Right cardiac atrium (tissue), 5 donors: ENCODE data around the gene PTGFR. TPM values are rescaled to one million over a fixed set of nuclear protein-coding genes. Genes with fewer than 3 reads are reported as not detected.
A peak's percentile ranks its signal among the peaks of the same experiment; 100 is the strongest.

Experiments
- ATAC-seq, 2 donors: fragments of 200-7000 bp; cut with Tn5 transposase; one replicate each; pipeline versions ENCODE4 v1.8.0 to v1.9.1; 2020; ENCODE audit warnings: moderate library complexity in 2 of 2, mild to moderate bottlenecking in 1 of 2
- DNase-seq, 3 donors: peaks; one replicate each; pipeline ENCODE4 v3.0.0-alpha.2; 2020
- H3K27ac ChIP-seq: one replicate; pipeline ENCODE4 v1.5.1; 2013; ENCODE audit warnings: mild to moderate bottlenecking, low read length, control low read depth, moderate library complexity
- H3K27me3 ChIP-seq: one replicate; pipeline ENCODE4 v1.6.1; 2013; ENCODE audit not compliant: control insufficient read depth, insufficient read depth
- H3K4me1 ChIP-seq: one replicate; pipeline ENCODE4 v1.6.1; 2013; ENCODE audit warnings: low read length; ENCODE audit not compliant: control insufficient read depth, insufficient read depth
- H3K4me3 ChIP-seq: one replicate; pipeline ENCODE4 v1.5.1; 2013; ENCODE audit warnings: low read length, control low read depth
- H3K9me3 ChIP-seq: one replicate; pipeline ENCODE4 v1.6.1; 2013; ENCODE audit warnings: low read length; ENCODE audit not compliant: control insufficient read depth
- WGBS: extraction: QIAGEN DNeasy Blood & Tissue Kit; methylation state at CpG from one replicate; pipeline ENCODE4 v1.1.7; 2013; 5-methylcytosine and 5-hydroxymethylcytosine counted together
- intact Hi-C, 4 donors: fragments of 100-400 bp; cut with DNase I; formaldehyde crosslinking; loops; one replicate each; pipeline versions ENCODE4 v1.11.0 to v1.14.0; 2022 to 2023
- long read RNA-seq, 4 donors: library from polyadenylated mRNA; unstranded; transcript quantifications; one replicate each; pipeline ENCODE4 v2.0.0, GENCODE V29; 2020 to 2021
- polyA plus RNA-seq: library from polyadenylated mRNA; stranded (reverse); fragments of 200-250 nt; gene quantifications from one replicate; pipeline ENCODE4 v1.2.3, GENCODE V29; 2013
- total RNA-seq, 4 donors: library from RNA; stranded (reverse); fragmentation: NEBNext Ultra II Directional; extraction: Animal tissue kit (Norgen Biotek cat#: 25700); gene quantifications; one replicate each; pipeline ENCODE4 v1.2.1, GENCODE V29; 2021
- donor health status: healthy with polysubstance abuse.
- donor health status: DM: no; HTN: yes; CAD: no.
- donor health status: DM: no; HTN: no; CAD: no.
- donor health status: DM: no; HTN: yes; CAD: no; lungs with severe emphysema.
- donor health status: DM: yes; HTN: yes; CAD: no.

Gene PTGFR, protein sequence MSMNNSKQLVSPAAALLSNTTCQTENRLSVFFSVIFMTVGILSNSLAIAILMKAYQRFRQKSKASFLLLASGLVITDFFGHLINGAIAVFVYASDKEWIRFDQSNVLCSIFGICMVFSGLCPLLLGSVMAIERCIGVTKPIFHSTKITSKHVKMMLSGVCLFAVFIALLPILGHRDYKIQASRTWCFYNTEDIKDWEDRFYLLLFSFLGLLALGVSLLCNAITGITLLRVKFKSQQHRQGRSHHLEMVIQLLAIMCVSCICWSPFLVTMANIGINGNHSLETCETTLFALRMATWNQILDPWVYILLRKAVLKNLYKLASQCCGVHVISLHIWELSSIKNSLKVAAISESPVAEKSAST
- total RNA-seq (1 to 10 TPM in 2 of 4 donors, under 1 TPM in 2; 0.34 to 1.7 (median 1.1) TPM), polyA plus RNA-seq (0.72 TPM)
- long read RNA-seq, donor 1, result 0 reads
- long read RNA-seq, donor 2, result 0 reads
- long read RNA-seq, donor 3, full-length matches to known transcripts, result 6 of 6 reads
- long read RNA-seq, donor 3, partial matches to known transcripts, result 0 of 6 reads
- long read RNA-seq, donor 3, other reads (novel, unspliced or antisense), result 0 of 6 reads
- long read RNA-seq, donor 4, result 0 reads

DNA sequence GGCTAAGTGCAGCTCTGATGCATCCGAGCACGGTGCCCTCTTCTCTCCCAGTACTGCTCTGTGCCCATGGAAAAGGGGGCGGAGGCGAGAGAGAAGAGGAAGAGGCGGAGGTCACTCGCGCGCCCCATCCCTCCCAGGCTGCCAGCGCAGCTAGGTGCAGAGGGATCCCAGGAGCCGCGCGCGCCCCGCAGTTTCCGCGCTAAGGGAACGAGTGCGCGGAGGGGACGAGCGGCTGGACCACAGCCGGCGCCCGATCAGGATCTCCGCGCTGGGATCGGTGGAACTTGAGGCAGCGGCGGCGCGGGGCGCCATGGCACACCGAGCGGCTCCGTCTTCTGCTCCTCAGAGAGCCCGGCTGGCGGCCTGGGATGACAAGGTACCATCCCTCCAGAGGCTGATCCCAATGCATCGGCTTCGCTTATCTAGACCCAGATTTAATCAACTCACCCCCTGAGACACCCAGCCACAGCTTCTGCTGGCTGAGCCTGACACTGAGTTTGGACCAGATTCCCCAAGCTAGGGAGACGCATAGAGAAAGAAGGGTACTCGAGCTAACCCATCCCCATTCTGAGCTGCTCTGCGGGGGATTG, at the start of gene PTGFR:
PTGFR (plus strand) TSS at position 114 of the 590 bp plus-strand sequence. CDS start 1,770 bp downstream, outside the sequence.
- WGBS, result 1% methylated on average over 42 of the region's 42 CpGs
- intact Hi-C loops, result no loop called here
- Histone ChIP-seq H3K9me3 (no peaks in the 10 kb centered on the region), H3K4me1 (peaks cover 3% of the 10 kb centered on the region), H3K4me3 (peak within 1 kb of the TSS; percentile 59), H3K27me3 (no peaks in the 10 kb centered on the region), H3K27ac (peak within 1 kb of the TSS; percentile 30)
- peak; percentile 20 to 63 (median 55) for DNase-seq
- ATAC-seq, result peak; percentile 65 to 71

DNA sequence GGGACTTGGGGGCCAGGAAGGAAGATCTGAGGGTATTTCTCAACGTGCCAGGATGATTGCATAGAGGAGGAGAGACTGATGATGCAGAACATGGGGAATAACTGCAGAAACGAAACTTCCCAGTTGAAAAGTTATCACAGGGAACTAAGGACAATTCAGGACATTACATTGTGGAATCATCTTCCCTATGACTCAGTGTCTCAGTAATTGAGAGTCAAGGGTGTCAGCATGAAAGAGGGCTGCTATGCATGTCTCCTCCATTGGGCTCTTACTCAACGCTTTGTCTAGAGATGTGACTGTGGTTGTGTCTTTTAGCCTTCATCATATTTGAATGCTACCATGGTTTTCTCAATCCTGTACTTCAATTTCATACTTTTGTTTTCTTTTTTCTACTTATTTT, 48.9 kb upstream of the PTGFR start:
- WGBS, result 60% methylated on average over 3 of the region's 3 CpGs
- no peak overlapping the region for H3K4me3 ChIP-seq
- no peaks in the 10 kb centered on the region for H3K4me1 ChIP-seq
- intact Hi-C loops, result no loop called here
- no peak for DNase-seq
- H3K9me3 ChIP-seq, result no peaks in the 10 kb centered on the region
- no peak for ATAC-seq
- H3K27me3 ChIP-seq, result no peaks in the 10 kb centered on the region
- no peak overlapping the region for H3K27ac ChIP-seq

DNA sequence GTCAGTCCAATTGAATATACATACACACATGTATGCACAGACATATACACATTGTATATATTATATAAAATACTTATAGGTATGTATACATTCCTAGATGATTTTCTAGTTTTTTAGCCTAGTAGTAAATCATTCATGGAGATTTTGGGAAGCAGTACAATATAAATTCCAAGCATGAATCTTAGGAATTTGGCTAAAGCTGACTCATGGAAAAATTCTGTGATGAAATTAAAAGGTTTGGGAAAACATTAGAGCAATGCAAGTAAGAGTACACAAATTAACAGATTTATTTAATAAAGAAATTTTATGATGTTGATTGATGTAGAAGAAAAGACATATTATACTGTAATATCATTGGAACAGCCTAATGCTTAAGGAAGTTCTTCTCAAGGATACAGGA, 43.7 kb upstream of the PTGFR start:
- Histone ChIP-seq H3K27me3 (no peaks in the 10 kb centered on the region), H3K9me3 (no peaks in the 10 kb centered on the region), H3K4me1 (no peaks in the 10 kb centered on the region), H3K27ac (no peak overlapping the region), H3K4me3 (no peak overlapping the region)
- ATAC-seq (no peak), DNase-seq (no peak)
- intact Hi-C loops, result no loop called here

DNA sequence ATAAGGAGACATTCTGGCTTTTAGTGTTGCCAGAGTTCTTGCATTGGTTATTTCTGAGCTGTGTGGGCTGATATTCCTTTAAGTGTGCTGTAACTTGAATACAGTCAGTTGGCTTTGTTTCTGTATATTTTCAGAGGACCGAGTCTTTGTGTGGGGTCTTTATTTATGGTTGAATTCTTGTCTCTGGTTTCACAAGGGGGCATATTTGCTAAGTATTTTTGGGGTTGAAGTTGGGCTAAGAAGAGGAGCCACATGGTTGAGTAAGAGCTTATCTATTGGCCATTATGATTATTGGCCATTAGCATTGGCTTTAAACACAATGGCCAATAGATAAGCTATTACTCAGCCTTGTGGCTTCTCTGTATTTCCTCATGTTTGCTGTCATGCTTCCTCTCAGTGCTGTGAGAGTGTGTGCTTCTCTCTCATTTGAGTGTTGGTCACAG, 26.3 kb upstream of the PTGFR start:
- Histone ChIP-seq H3K4me3 (no peak overlapping the region), H3K9me3 (no peaks in the 10 kb centered on the region), H3K27me3 (no peaks in the 10 kb centered on the region), H3K27ac (no peak overlapping the region), H3K4me1 (no peaks in the 10 kb centered on the region)
- DNase-seq (no peak), ATAC-seq (peak; percentile 86 to 92)
- 54% methylated on average over 1 of the region's 1 CpG for WGBS
- intact Hi-C loops, result no loop called here

DNA sequence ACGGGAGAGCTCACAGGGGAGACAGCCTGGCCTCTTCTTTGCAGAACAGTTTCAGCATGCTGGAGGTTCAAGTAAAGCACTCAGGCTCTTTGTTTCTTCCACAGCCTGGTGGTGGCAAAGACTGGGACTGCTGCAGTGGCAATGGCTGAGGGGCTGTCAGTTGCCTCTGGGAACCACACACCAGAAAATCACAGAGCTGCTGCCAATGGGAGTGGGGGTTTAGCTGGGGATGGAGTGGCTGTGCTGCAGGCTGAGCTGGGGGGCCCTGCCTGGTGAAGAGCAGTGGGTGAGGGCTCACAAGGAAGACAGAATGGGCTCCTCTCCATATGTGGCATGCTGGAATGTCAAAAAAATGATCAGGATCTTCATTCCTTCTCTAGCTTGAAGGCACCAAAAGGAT, 25.6 kb upstream of the PTGFR start:
- no peak overlapping the region for H3K4me3 ChIP-seq
- DNase-seq, result peak in 1 of 3 donors; percentile 35
- H3K4me1 ChIP-seq, result no peaks in the 10 kb centered on the region
- no peak for ATAC-seq
- H3K27ac ChIP-seq, result no peak overlapping the region
- 58% methylated on average over 1 of the region's 1 CpG for WGBS
- H3K9me3 ChIP-seq, result no peaks in the 10 kb centered on the region
- no peaks in the 10 kb centered on the region for H3K27me3 ChIP-seq
- intact Hi-C loops, result no loop called here

DNA sequence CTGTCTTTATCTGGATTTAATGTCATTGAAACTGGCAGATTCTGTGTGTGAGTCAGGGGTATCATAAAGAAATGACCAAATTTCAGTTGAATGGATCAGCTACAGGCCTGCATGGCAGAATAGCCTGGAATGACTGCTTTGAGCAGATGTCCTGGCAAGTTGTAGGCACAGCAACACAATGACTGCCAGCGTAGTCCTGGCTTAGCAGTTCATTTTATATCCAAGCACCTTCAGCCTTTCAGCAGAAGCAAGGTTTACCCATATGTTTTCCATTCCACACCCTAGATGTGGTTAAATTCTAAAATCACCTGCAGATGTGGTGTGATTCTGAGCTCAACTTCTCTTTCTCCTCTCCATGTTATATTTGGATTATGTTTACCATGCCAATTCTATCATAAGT, 22.3 kb upstream of the PTGFR start:
- Histone ChIP-seq H3K9me3 (no peaks in the 10 kb centered on the region), H3K4me1 (no peaks in the 10 kb centered on the region), H3K27ac (no peak overlapping the region), H3K4me3 (no peak overlapping the region), H3K27me3 (no peaks in the 10 kb centered on the region)
- WGBS, result 86% methylated on average over 1 of the region's 1 CpG
- intact Hi-C loops, result no loop called here
- ATAC-seq (no peak), DNase-seq (no peak)

DNA sequence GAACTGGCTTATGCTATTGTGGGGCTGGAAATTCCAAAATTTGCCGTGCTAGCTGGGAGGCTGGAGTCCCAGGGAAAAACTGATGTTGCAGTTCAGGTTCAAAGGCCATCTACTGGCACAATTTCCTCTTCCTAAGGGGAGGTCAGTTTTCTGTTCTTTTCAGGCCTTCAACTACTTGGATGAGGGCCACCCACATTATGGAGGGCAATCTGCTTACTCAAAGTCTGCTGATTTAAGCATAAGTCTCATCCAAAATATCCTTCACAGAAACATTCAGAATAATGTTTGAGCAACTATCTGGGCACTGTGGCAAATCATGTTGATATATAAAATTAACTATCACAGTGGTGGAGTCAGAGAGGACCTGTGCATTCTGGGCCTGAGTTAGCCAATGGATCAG, 21.2 kb upstream of the PTGFR start:
- H3K27me3 ChIP-seq, result no peaks in the 10 kb centered on the region
- intact Hi-C loops, result no loop called here
- H3K27ac ChIP-seq, result no peak overlapping the region
- no peak for DNase-seq
- no peaks in the 10 kb centered on the region for H3K4me1 ChIP-seq
- no peak for ATAC-seq
- no peaks in the 10 kb centered on the region for H3K9me3 ChIP-seq
- 67% methylated on average over 1 of the region's 1 CpG for WGBS
- H3K4me3 ChIP-seq, result no peak overlapping the region

DNA sequence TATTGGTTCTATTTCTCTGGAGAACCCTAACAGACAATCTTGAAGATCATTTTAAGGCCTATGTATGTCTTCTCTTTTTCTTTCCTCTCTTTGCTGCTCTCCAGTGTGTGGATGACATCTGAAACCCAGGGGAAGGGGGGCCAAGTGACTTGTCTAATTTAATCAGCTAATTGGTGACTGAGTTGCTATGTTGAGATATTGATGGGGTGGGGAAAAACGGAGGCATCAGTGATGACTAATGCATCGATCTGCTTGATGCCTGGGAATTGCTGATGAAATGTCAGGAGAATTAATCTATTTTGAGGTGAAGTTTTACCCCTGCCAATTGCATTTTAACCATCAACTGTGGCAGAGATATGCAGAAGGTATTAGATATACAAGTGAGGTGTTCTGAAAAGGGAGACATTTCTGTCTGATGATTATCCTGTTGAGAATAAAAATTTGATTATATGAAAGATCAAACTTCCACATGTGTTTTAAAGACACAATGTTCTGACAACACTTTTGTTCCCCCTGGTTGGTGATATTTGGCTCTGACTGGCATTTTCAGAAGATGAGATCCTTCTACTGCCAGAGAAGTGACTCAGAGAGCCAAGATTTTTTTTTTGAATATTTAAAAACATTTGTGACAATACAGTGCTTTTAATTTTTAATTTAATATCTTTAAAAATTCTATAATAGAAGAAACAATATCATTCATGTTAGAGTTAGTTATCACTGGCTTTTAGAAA, 18.7 kb upstream of the PTGFR start:
- Histone ChIP-seq H3K9me3 (no peaks in the 10 kb centered on the region), H3K27ac (no peak overlapping the region), H3K27me3 (no peaks in the 10 kb centered on the region), H3K4me3 (no peak overlapping the region), H3K4me1 (no peaks in the 10 kb centered on the region)
- 44% methylated on average over 2 of the region's 2 CpGs for WGBS
- no peak for ATAC-seq
- no peak for DNase-seq
- intact Hi-C loops, result no loop called here

DNA sequence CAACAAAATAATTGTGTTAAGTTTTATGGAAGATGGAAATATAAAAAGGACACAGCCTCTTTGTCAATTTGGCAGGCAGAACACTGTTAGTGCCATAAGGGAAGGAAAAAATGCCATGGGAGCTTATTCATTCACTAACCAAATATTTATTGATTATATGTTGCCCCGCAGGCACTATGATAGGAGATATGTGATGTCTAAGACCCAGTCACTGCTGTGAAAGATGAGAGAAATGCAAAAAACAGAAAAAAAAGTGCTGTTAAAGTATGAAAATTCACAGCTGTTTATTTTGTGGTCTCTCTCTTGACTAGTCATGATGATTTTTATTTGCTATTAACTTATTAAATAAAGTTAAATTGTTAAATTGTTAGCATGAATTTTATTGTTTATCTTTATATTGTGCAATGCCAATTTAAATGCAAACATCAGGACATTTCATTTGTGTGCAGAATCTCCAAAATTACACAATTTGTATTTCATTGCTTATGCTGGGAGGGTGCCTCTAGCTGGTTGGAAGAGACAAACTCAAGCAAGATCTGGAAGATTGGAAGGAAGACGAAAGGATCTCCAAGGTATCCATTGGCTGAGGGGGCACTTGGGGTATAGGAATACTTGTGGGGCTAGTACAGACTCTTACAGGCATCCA, 17.8 kb upstream of the PTGFR start:
- no peaks in the 10 kb centered on the region for H3K4me1 ChIP-seq
- H3K27me3 ChIP-seq, result no peaks in the 10 kb centered on the region
- DNase-seq (no peak), ATAC-seq (no peak)
- H3K9me3 ChIP-seq, result no peaks in the 10 kb centered on the region
- no peak overlapping the region for H3K27ac ChIP-seq
- WGBS, result 78% methylated on average over 2 of the region's 2 CpGs
- intact Hi-C loops, result no loop called here
- no peak overlapping the region for H3K4me3 ChIP-seq

DNA sequence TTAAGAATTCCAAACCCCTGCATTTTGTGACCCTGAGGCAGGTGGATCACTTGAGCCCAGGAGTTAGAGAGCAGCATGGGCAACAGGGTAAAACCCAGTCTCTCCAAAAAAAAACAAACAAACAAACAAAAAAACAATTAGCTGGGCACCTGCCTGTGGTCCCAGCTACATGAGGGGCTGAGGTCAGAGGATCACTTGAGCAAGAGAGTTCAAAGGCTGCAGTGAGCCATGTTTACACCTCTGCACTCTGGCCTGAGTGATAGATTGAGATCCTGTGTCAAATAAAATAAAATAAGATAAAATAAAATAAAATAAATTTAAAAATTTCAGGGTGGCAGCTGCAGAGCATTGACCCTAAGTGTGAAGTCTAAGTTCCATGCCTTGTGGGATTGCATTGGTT, 16.7 kb upstream of the PTGFR start:
- intact Hi-C loops, result no loop called here

More for the DNA sequence above, 16.7 kb upstream of the PTGFR start:
- no peaks in the 10 kb centered on the region for H3K4me1 ChIP-seq
- no peaks in the 10 kb centered on the region for H3K9me3 ChIP-seq
- ATAC-seq (no peak), DNase-seq (no peak)
- H3K27ac ChIP-seq, result no peak overlapping the region
- H3K27me3 ChIP-seq, result no peaks in the 10 kb centered on the region
- no peak overlapping the region for H3K4me3 ChIP-seq
